HG02642 (cell line): ENCODE measurements around the gene STEEP1.

Experiments used
- ATAC-seq: cut with Tn5 transposase; IDR thresholded peaks from one replicate; pipeline ENCODE4 v1.9.1; 2021; ENCODE audit warnings: mild to moderate bottlenecking; ENCODE audit not compliant: unreplicated experiment, poor library complexity

STEEP1 gene

DNA sequence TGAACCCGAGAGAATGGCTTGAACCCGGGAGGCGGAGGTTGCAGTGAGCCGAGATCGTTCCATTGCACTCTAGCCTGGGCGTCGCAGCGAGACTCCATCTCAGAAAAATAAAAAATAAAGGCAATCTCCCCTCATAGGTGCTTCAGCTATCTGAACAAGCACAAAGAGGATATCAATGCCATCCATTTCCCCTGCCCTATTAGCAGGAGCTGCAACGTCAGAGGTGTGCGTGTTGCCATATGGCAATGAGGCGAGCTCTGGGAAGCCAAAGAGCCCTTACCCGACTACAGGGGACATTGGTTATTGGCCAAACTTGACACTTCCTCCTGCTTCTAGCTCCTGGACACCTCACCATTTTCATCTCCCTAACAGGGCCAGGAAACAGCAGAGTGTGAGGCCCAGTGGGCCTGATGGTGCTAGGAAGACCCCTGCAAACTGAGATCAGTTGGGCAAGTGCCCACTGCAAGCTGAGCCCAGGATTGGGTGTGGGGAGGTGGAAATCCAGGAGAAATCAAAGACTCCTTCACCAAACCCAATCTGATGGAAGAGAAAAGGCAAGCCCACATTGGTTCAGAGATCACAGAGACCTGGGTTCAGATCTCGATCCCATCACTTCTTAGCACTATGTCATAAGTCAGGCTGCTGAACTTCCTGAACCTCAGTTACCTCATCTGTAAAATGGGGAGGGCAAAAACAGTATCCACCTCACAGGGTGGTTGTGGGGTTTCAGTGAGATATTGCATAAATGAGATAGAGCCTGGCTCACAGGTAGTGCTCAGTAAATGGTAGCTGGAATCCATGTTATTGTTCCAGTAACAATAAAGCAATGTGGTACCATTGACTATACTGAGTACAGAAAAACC is 75.8 kb downstream of the STEEP1 start:
- ATAC-seq, result no peak

DNA sequence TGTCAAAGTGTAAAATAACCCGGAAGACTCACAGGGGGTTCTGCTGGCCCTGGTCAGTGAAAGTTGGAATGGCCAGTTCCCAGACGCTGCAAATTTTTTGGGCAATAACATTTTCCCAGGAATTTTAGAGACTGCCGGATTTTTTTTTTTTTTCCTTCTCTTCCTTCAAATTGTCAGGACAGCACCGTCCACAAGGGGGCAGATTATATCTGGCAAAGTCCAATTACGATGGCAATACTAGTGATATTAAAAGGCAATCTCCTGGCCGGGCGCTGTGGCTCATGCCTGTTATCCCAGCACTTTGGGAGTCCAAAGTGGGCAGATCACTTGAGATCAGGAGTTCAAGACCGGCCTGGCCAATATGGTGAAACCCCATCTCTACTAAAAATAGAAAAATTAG is 76.5 kb downstream of the STEEP1 start:
- ATAC-seq, result no peak
